GM18502 (cell line): ENCODE results near the gene OR51E2.
"Not testable (repeated sequence)": the region's sequence is repeated elsewhere in the genome, so short reads cannot be mapped to it uniquely, and the experiment has no call there.

ENCODE experiments used
- ATAC-seq: cut with Tn5 transposase; IDR thresholded peaks from one replicate; pipeline ENCODE4 v1.9.1; 2021; ENCODE audit warnings: mild to moderate bottlenecking; ENCODE audit not compliant: unreplicated experiment, poor library complexity

Gene OR51E2, protein sequence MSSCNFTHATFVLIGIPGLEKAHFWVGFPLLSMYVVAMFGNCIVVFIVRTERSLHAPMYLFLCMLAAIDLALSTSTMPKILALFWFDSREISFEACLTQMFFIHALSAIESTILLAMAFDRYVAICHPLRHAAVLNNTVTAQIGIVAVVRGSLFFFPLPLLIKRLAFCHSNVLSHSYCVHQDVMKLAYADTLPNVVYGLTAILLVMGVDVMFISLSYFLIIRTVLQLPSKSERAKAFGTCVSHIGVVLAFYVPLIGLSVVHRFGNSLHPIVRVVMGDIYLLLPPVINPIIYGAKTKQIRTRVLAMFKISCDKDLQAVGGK

DNA sequence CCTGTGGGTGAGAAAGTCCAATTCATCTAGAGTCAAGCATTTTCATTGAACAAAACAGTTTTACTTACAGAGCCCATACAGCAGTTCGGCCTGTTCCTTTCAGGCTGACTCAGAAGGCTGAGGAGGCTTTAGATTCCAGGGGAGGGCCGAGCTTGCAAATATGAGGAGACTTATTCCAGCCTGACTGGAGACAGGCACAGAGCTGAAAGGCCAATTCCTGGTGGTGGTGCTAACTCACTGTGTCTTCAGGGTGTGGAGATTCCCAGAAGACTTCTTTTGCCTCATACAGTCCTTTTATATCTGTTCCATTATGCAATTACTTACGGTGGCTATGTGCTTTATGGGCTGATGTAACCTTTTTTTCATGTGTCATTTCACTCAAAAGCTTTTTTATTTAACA is at the start of gene OR51E2:
Gene OR51E2, minus strand, starts transcription at position 269 of the 400 bp plus-strand sequence. CDS start 15,142 bp downstream, outside the sequence.
- no peak for ATAC-seq

DNA sequence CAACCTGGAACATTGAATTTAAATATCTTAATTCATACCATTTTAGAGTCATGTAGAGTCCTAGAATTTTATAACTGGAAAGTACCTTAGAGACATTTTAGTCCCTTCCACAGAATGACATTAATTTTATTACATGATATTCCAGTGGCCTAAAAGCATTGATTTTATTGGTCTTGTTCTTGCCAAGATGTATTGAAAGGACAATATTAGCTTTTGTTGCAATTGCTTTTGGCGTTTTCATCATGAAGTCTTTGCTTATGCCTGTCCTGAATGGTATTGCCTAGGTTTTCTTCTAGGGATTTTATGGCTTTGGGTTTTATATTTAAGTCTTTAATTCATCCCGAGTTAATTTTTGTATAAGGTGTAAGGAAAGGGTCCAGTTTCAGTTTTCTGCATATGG is 43.1 kb upstream of the OR51E2 start:
- ATAC-seq, result no peak

DNA sequence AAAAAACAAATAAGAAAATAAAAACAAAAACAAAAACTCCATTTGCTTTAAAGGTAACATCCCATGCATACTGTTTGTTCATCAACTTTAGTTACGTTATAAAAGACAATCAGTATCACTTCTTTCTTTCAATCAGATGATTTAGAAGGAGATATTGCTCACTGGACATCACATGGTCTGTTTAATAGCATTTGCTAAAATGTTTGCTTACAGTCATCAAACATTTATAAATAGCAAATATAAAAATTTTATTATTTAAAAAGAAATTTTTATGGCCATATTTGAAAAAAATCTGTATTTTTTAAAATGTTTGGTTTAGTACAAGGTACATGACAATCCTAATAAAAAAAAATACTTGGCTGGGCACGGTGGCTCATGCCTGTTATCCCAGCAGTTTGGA is 29.5 kb upstream of the OR51E2 start:
- no peak for ATAC-seq

DNA sequence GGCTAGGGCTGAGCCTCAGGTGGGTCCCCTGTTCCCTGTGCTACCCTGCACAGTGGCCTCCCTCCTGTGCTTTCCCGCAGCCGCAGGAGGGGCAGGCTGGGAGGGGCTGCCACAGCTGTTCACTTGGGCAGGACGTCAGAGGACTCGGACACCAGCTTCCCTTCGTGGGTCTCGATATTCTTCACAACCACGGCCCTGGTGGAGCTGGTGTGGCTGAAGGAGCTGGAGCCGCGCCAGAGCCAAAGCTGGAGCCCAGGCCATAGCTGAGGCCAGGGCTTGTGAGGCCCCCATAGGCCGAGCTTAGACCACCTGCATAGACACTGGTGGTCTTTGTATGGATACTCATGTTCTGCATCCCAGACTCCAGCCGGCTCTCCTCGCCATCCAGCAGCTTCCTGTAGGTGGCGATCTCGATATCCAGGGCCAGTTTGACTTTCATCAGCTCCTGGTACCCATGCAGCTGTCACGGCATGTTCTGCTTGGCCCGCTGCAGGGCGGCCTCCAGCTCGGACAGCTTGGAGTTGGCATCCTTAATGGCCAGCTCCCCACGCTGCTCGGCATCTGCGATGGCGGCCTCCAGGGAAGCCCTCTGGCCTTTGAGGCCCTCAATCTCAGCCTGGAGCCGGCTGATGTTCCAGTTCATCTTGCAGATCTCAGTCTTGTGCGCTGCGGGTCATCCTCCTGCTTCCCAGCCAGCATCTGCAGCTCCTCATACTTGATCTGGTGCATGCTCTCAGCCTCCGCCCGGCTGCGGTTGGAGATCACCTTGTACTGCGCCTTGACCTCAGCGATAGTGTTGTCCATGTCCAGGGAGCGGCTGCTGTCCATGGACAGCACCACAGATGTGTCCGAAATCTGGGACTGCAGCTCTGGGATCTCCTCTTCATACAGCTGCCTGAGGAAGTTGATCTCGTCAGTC is 25.2 kb upstream of the OR51E2 start:
- not testable (repeated sequence) for ATAC-seq

DNA sequence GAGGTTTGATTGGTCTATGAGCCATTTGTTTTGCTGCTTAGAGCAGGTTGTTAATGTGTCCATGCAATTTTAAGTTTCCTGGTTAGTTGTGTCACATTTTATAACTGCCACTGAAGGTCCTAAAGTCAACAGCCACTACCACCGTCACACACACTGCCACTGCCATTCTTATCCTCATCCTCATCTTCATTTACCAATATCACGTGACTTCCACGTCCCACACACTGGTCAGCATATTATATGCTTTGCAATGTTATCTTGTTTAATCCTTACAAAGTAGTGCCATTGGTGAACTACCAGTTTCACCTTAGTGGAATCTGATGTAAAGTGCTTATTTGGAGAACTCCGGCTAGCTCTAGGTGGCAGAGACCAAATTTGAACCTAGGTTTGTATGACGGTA is 16.6 kb upstream of the OR51E2 start:
- ATAC-seq, result no peak

DNA sequence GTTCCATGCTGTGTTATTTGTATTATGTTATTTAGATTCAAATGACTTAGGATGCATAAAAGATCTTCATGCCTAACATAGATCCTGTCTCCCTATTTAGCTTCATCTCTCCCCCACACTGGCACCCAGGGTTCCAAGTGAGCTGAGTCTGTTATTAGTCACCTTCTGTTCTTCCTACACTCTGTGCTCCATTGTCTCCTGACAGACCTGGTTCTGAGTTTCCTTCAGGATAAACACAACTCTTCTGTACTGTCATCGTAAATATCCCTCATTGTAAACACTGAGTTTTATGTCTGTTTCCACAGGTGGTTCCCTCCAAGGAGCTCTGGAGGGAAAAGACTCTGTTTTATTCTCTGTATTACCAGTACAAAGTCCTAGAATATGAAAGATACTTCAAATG is 15.6 kb upstream of the OR51E2 start:
- ATAC-seq, result no peak

DNA sequence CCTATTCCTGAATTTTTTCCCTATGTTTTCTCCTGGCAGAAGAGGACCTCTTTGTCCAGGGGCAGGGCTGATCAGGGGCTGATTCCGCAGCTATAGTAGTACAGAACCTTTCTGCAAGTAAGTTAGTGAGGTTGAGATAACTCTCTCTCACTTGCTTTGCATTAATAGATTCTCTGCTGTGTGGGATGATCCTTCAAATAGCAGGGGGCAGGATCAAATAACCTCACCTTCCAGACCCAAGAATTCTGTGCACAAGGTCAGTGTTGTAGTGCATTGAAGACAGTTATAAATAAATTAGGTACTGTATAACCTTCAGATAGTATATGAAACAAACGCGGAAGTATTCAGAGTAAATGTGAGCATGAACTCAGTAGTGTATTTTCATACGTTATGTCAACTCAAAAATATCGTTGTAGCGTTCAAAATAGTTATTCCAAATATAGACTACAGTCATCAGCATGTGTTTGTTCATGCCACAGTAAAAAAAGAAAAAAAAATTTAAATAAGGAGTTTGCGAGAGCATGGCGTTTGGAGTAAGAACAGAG is 7.2 kb upstream of the OR51E2 start:
- no peak for ATAC-seq

DNA sequence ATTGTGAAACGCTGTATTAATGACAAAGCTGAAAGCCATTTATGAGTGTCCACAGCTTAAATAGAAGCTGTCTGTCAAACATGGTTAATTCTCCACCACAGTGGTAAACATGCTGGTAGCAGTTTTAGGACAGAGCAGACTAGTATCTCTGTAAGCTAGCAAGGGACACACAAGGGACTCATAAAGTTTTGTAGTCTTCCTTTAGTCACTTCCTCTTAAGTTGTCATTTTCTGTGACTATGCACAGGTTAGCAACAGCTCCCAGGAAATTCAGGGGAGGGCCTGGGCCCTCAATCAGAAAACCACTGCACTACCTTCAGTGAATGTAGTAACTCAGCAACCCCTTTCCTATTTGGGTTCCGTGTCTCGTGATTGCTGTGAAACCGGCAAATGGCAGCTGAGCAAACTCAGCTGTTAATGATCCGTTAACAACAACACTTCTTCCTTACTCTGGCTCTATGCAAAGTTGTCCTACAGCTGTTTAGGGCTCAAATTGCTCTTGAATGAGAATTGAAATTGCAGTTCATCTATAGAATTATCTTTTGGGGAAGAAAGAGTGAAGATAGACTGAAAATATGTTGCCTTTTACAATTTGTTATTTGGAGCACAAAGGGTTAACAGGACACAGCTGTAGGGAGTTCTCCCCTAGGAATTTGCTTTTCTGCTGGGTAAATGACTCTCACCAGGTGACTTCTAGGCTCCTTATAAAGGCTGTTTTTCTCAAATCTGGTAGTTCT is 6.6 kb upstream of the OR51E2 start, which contains the start of gene MMP26:
Gene MMP26, plus strand, starts transcription at position 731 of the 736 bp plus-strand sequence.
- ATAC-seq, result peak; percentile 53

DNA sequence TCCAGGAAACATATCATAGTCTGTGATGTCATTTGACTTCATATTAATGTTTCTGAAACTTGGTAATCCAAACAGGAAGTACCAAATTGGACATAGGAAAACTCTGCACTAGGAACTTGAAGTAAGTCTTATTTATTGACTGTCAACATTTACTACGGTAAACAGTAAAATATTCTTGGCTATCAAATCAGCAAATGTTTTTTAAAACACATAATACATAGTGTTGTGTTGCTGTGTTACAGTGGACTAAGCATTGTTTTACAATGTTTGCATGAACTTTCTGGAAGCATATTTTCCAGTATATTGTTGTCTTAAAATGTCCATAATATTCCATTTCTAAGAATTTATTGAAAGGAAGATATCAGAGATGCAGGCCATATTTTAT is 2.8 kb upstream of the OR51E2 start:
- ATAC-seq, result no peak

DNA sequence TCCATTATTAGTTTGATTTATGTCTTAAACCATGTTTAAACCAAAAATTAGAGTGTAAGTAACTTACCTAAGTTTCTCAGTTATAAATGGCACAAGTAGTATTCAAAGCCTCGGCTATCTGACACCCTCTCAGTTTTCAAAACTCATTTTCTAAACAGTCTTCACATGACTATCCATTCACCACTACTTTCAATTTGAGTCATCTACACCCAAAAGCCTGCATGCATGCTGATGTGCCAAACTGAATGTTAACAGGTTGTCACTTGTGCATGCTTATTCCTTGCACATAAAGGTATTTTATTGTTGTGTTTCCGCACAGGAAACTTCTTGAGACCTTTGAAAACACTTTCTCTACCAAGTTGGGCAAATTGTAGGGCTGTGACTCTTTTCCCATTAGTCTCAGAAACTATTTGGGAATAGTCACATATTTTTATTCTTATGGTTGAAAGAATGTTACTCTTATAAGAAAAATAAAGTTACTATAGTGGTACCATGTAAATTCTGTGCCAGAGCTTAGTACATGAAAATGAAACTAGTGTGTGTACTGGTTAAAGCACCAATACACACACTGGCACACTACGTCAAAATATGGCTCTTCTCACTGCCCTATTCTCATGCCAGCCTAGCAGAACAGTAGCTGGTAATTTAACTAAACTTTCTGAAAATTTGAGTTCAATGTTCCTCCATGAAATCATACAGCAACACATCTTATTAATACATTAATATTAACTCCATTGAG is 2.2 kb upstream of the OR51E2 start:
- ATAC-seq, result peak; percentile 94

DNA sequence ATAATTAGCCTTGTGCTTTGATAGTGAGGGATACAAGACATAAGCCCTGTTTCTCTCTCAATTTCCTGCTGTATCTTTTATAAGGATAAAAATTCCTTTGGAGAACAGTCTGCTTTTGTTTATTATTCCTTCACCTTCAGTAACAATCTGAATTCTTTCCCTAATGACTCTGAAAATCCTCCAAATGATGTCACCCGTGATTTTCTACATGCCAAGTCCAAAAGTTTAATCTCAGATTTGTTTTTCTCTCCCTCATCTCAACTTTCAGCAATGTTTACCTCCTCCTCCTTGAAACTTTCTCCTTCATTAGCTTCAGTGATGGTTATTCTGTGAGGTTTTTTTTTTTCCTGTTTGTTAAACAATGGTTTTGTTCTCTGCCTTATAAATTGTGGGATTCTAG is 2.2 kb downstream of the OR51E2 start:
- ATAC-seq, result no peak

DNA sequence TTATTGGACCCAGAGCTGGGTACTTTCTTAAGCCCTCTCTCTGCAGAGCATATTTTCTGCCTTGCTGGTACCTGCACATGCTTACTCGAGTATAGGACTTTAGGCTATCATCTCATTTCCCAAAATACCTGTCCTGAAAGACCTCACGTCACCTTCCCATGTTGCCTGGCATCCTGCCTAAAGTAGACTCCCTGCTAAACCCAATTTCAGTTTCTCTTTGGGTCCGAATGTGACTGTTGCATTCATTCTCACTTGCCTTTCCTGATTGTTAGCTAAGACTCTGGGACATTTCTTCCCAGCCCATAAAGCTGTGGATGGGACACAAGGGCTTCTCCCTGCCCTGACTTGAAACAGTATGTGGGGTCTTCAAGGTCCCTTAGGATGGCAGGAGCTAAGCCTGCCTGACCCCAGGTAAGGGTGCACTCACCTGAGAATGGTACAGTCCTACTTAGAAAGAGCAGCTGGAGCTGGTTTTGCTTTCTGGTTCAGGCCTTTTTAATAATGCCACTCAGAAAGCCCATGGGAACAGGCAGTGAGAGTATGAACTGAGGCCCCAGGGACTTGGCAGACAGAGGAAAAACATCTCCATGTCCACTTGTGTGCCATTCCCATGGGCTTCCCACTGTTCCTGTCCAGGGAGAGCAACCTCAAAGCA is 12.9 kb downstream of the OR51E2 start:
- no peak for ATAC-seq

DNA sequence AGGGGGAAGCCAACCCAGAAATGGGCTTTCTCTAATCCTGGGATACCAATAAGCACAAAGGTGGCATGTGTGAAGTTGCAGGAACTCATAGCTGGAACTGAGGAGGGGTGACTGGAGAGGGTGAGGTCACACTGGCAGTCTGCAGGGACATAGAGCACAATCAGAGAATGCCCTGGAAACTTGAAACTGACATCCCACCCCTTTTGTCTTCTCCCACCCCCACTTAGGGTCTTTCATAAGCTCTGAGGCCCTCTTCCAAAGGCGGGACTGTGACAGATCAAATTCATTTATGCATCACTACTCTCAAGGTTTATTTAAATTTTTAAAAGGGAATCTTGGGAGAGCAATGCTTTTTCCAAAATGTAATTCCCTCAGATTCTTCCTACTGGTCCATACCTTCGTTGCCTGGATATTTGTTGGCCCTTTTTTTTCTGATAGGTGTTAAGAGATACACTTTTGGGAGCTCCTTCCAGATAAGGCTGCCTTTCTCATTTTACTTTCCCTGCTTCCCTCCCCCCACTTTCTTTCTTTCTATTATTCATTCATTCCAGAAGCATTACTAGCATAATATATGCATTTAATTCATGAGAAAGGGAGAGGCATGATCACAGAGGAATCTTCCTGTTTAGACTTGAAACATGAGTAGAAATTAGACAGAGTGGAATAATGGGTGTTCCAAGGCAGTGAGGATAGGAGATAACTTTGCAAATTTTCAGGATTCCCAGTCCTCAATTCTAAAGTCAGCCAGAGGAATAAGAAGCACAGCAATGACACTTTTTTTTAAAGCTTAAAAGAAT is 14.8 kb downstream of the OR51E2 start:
- no peak for ATAC-seq

DNA sequence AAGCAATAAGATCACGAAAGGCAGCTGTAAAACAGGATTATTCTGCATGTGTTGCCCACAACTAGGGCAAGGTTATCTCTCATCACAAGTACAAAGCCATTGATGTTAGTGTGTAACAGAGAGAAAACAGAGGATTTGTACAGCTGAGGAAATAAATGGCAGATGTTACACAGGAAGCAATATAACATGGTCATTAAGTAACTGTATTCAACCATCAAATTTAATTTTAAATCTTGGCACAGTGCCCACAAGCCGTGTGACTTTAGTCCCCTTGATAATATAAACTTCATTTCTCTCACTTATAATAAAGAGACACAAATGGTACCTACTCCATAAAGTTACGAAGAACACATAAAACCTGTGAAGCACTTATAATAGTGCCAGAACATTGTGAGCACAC is 17.3 kb downstream of the OR51E2 start:
- no peak for ATAC-seq

DNA sequence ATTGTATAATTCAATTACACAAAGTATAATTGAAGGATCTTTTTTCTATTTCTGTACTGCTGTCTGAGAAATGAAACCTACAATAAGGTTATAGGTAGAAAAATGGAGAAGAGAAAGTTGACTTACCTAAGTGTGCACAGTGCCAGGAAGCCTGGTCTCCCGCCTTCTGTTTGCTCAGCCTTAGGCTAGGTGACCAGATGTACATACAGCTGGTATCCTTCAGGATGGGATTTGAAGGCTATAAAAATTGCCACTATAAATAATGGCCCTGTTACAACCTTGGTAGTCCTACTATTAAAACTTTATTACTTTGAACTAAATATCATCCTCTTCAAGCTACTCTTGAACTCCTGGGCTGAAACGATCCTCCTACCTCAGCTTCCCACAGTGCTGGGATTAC is 19.7 kb downstream of the OR51E2 start:
- ATAC-seq, result no peak

DNA sequence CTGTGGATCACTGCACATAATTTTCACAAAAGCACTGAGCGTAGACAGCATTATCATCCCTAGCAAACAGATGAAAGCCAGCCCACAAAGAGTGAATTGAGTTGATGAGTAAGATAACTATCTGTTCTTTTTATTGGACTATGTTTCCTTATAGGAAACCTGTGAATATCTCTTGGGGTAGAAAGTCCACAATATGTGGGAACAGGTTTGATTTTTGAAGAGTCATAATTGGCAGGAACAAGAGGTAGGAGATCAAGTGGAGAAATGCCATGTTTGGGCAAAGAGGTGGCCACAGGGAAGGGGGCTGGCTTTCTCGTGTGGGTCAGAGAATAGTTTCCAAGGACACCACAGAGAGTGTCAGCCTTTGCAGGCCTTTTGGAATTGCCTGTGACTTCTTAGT is 23.9 kb downstream of the OR51E2 start:
- no peak for ATAC-seq

DNA sequence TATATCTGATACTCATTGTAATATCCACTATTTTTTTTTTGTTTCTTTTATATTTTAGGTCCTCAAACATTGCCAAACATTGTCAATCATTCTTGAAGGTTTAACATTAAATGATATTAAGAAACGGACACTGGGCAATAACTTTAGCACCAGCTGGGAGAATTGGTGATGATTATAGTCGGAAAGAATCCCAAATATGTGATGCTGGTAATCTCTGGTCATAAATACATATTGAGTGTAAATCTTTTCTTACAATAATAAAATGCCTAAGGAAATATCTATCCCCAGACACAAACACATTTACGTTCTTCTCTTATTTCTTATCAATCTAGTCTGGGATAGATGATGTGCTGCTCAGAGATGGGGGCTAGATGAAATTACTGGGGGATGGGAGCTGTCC is 25.2 kb downstream of the OR51E2 start:
- ATAC-seq, result no peak

DNA sequence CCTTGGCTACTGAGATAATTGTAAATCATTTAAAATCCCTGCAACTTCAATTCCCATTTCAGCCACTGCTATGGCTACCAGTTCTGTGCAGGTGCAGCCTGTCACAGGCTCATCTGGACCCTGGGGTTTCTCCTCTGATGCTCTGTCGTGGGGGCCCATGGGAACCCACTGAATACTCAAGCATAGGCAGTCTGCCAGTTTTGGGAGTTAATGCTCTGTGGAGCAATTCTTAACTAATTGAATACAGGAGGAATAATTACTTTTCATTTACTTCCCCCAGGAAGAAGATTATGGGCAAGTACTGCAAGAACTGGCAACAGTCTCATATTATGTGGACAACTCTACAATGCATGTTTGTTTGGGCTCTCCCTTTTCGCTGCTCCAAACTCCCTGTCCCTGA is 25.9 kb downstream of the OR51E2 start:
- no peak for ATAC-seq

DNA sequence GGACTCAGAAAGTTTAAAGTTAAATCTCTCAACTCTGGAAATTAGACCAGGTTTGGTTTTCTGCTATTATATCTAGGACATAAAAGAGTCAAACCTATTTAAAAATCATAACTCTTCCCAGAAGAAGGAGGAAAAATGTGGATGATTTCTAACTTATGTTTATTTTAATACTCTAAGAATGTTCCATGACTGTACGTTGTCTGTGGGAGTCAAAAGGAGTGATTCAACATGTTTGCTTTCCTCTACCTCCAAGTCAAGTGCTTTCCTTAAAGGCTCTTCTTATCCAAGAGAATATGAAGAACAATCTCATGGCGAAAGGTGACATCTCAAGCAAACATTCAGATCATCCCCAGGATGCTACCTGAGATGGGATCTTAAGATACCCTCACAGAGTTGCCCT is 32.2 kb downstream of the OR51E2 start:
- no peak for ATAC-seq
